SK-N-SH (cell line): ENCODE results near the gene CXCL16.

ENCODE experiments used
- CTCF ChIP-seq: fragments of 200-600 bp; sonication (generic); IDR thresholded peaks from 2 replicates; pipeline ENCODE4 v1.6.1; 2017; ENCODE audit warnings: antibody characterized with exemption, mild to moderate bottlenecking, moderate library complexity
- GABPA ChIP-seq: IDR thresholded peaks from 2 replicates; pipeline ENCODE4 v1.4.0; 2012; ENCODE audit warnings: low read depth, mild to moderate bottlenecking
- JUND ChIP-seq: IDR thresholded peaks from 2 replicates; pipeline ENCODE4 v1.4.0; 2012
- MAX ChIP-seq: IDR thresholded peaks from 2 replicates; pipeline ENCODE4 v1.4.0; 2012; ENCODE audit warnings: low read depth
- POLR2AphosphoS5 ChIP-seq: IDR thresholded peaks from 2 replicates; pipeline ENCODE4 v1.6.1; 2012; ENCODE audit warnings: low read depth, low read length
- REST ChIP-seq: IDR thresholded peaks from 2 replicates; pipeline ENCODE4 v1.6.1; 2012; ENCODE audit warnings: mild to moderate bottlenecking, low read depth, low read length, moderate library complexity
- SIN3A ChIP-seq: IDR thresholded peaks from 2 replicates; pipeline ENCODE4 v1.6.1; 2012; ENCODE audit warnings: low read depth, mild to moderate bottlenecking, low read length, moderate library complexity, borderline replicate concordance
- TAF1 ChIP-seq: IDR thresholded peaks from 2 replicates; pipeline ENCODE4 v1.6.1; 2012; ENCODE audit warnings: low read depth, mild to moderate bottlenecking, low read length, moderate library complexity, borderline replicate concordance
- USF1 ChIP-seq: IDR thresholded peaks from 2 replicates; pipeline ENCODE4 v1.4.0; 2012; ENCODE audit warnings: low read depth, borderline replicate concordance

- no peak for TF ChIP-seq SIN3A
- no peak for TF ChIP-seq REST
- TF ChIP-seq GABPA, result no peak
- TF ChIP-seq CTCF, result no peak
- TF ChIP-seq MAX, result no peak
- no peak for TF ChIP-seq JUND
- no peak for TF ChIP-seq USF1
- TF ChIP-seq POLR2AphosphoS5, result no peak
- TF ChIP-seq TAF1, result no peak
Observed at GRCh38 chr17:4721203-4722135, 18.3 kb downstream of the CXCL16 start.
